GM11168 (cell line): ENCODE results near the gene SLC16A1.
"Not testable (repeated sequence)": the region's sequence is repeated elsewhere in the genome, so short reads cannot be mapped to it uniquely, and the experiment has no call there.

Experiments used
- in situ Hi-C: fragments of 300-500 bp; cut with MboI; formaldehyde crosslinking; loops from one replicate; pipeline ENCODE4 v1.12.0; 2022; ENCODE audit warnings: low sequenced_read_pairs; ENCODE audit not compliant: unreplicated experiment

The SLC16A1 gene

DNA sequence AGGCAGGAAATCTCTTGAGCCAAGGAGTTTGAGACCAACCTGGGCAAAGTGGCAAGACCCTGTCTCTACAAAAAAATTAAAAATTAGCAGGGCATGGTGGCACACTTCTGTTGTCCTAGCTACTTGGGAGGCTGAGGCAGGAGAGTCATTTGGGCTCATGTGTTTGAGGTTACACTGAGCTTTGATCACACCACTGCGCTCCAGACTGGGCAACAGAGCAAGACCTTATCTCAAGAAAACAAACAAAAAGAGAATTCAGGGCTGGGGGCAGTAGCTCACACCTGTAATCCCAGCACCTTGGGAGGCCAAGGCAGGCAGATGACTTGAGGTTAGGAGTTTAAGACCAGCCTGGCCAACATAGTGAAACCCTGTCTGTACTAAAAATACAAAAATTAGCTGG is 17.8 kb upstream of the SLC16A1 start:
- in situ Hi-C loops = no loop called here

- in situ Hi-C loops = no loop called here
Measured at GRCh38 chr1:112971006-112971405, 15.0 kb upstream of the SLC16A1 start.

GRCh38 chr1:112964347-112964746 is 8.4 kb upstream of the SLC16A1 start:
- in situ Hi-C loops = no loop called here

DNA sequence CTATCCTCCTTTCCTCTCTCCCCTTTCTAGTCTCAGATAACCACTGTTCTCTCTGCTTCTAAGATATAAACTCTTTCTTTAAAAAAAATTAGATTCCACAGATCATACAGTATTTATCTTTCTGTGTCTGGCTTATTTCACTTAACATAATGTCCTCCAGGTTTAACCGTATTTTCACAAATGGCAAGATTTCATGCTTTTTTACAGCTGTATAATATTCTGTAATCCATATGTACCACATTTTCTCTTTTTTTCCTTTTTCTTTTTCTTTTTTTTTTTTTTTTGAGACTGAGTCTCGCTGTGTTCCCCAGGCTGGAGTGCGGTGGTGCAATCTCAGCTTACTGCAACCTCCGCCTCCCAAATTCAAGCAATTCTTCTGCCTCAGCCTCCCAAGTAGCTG is 5.1 kb upstream of the SLC16A1 start:
- in situ Hi-C loops = no loop called here

GRCh38 chr1:112960384-112960783 is 4.4 kb upstream of the SLC16A1 start:
- in situ Hi-C loops = no loop called here

DNA sequence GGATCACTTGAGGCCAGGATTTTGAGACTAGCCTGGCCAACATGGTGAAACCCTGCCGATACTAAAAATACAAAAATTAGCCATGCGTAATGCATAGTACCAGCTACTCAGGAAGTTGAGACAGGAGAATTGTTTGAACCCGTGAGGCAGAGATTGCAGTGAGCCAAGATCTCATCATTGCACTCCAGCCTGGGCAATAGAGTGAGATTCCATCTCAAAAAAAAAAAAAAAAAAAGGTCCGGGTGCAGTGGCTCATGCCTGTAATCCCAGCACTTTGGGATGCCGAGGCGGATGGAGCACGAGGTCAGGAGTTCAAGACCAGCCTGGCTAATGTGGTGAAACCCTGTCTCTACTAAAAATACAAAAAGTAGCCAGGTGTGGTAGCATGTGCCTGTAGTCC is 2.2 kb upstream of the SLC16A1 start:
- in situ Hi-C loops = not testable (repeated sequence)

- in situ Hi-C loops = no loop called here
Measured at GRCh38 chr1:112957133-112957812, 1.3 kb upstream of the SLC16A1 start.

DNA sequence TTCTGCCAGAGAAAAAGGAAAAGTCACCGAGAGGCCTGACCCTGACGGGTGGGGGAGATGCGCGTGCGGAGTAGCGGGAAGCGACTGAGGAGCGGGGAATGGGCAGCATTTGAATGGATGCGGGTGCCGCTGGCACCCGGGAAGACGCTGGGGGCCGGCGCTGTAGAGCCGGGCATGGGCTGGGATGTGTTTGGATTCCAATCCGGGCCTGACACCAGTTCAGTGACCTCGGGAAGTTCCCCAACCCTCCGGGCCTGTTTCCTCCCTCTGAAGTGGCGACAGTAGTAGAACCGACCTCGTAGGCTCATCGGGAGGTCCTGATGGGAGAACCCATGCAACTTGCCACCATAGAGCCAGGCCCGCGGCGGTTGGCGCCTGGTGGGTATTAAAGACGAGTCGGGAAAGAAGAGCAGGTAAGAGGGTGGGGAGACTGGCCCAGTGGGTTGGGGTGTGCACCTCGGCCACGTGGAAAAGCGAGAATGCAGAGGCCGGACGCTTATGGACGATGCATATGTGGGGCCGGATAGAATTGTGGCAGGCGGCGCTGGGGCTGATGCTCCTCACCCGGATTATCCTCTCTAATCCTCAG is 642 bp upstream of the SLC16A1 start:
- in situ Hi-C loops = no loop called here

DNA sequence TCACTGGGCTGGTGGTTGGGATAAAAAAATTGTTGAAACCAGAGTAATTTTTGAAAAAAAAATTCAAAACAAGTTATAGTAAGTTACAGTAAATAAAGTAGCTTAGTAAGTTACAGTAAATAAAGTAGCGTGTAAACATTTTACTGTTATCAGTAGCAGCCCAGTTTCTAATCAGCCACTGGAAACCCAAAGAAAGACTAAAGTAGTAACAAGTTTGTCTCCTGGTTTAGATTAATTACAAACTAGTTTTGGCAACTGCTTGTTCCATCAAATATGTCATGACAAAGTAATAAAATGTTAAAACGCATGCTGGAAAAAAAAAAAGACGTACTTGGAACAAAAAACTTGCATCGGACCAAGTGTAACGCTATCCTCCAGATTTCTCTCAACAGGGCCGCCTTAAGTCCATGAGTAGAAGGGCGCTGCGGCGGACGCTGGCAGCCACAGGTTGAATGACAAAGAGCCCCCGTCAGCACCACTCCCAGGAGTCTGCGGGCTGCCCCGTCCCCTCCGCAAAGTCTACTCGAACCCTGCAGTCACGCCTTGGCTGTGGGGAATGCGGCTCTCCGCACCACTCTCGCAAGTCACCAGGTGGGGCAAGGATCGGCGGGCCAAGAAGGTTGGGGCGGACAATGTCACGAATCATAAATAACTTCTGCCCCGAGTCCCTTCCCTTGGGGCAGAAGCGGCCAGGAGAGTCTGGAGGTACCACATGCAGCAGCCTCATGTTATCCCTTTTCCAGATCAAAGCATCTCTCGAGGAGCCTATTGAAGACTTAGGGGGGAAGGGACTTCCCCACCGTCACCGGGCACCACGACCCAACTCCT is 837 bp downstream of the SLC16A1 start:
- in situ Hi-C loops = no loop called here

GRCh38 chr1:112954017-112954650 is 1.9 kb downstream of the SLC16A1 start:
- in situ Hi-C loops = no loop called here

DNA sequence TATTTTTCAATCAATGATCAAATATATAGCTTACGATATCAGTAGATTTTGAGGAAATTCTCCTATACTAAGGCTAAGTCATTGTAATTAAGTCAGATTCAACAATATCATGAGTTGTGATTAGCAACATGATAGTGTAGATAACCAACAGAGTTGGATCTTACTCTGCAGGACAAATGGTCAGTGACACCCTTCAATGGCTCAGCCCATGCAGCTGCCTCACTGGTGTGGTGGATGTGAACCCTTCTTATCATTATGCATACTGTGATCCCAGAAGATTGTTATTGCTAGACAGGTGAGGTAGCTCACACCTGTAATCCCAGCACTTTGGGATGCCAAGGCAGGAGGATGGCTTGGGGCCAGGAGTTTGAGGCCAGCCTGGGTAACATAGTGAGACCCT is 5.6 kb downstream of the SLC16A1 start:
- in situ Hi-C loops = no loop called here

DNA sequence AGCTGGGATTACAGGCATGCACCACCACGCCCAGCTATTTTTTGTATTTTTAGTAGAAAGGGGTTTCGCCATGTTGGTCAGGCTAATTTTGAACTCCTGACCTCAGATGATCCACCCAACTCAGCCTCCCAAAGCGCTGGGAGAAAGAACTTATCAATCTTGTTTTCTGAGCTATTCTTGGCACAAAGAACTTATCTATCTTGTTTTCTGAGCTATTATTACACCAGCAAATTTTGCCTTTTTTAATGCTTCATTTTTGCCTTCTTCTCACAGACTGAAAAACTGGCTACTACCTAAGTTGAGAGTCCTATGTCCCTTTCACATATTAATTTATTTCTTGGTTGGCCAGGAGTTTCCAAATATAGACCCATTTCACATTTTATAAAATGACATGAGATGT is 9.3 kb downstream of the SLC16A1 start:
- in situ Hi-C loops = no loop called here

DNA sequence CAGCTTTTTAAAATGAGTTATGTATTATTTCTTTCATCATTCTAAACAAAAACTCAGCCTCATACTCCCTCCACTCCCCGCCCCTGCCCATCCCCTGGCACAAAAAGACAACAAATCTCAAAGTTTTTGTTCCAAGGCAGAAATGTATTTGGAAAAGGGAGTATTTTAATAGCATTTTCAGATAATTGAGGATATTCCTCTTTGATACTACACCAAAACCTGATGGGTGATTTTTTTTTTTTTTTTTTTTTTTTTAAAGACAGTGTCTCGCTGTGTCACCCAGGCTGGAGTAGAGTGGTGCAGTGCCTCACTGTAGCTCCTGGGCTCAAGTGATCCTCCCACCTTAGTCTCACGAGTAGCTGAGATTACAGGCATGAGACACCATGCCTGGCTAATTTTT is 16.2 kb downstream of the SLC16A1 start:
- in situ Hi-C loops = no loop called here

GRCh38 chr1:112938210-112938609 is 17.8 kb downstream of the SLC16A1 start:
- in situ Hi-C loops = no loop called here

GRCh38 chr1:112937495-112937894 is 18.5 kb downstream of the SLC16A1 start:
- in situ Hi-C loops = no loop called here

- in situ Hi-C loops = no loop called here
Measured at GRCh38 chr1:112937070-112937469, 18.9 kb downstream of the SLC16A1 start.

GRCh38 chr1:112935461-112936111 is 20.4 kb downstream of the SLC16A1 start:
- in situ Hi-C loops = no loop called here

- in situ Hi-C loops = no loop called here
Measured at GRCh38 chr1:112934577-112934976, 21.4 kb downstream of the SLC16A1 start.

DNA sequence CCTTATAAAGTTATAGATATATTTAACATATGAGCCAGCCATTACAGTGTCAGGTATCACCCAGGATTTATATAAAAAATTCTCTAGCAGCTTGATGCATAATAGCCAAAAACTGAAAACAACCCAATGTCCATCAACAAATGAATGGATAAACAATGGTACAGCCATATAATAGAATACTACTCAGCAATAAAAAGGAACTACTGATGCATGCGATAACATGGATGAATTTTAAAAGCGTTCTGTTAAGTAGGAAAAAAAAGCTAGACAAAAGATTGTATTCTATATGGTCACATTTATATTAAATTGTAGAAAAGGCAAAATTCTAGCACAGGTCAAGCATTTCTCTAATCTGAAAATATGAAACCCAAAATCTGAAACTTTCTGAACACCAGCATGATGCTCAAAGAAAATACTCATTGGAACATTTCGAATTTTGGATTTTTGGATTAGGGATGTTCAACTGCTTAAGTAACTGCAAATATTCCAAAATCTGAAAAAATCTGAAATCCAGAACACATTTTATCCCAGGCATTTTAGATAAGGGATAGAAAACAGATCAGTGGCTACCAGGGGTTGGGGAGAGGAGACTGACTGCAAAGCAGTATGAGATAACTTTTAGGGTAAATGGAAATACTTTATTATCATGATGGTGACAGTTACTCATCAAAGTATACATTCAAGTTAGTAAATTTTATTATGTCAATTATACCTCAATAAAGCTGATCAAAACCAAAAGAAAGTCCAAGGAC is 22.0 kb downstream of the SLC16A1 start:
- in situ Hi-C loops = no loop called here

- in situ Hi-C loops = no loop called here
Measured at GRCh38 chr1:112929979-112930378, 26.0 kb downstream of the SLC16A1 start.
